ENCODE data around the gene SRPK3. TPM values are rescaled to one million over a fixed set of nuclear protein-coding genes. Genes with fewer than 3 reads are reported as not detected.

The SRPK3 gene
- polyA plus RNA-seq, 1 donor from 2014 or later: not detected

DNA sequence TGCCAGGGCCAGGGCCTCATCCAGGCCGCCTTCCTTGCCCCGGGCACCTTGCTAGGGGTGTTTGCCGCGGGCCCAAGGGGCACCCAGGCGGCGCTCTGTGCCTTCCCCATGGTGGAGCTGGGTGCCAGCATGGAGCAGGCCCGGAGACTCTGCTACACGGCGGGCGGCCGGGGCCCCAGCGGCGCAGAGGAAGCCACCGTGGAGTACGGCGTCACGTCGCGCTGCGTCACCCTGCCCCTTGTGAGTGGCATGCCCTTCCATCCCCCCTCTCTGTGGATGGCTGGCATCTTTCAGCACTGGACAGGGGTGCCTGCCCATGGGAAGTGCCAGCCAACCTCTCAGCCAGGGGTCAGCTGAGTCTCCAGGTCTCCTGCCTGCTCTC is 13.2 kb upstream of the SRPK3 start:
- Histone ChIP-seq H2AFZ (ENCODE audit: low read depth, low read length) (no peak overlapping the region), H3K9me3 (ENCODE audit: low read length) (no peaks in the 10 kb centered on the region), H3K9me2 (ENCODE audit: insufficient read depth, low read length) (no peaks in the 10 kb centered on the region), H3F3A (ENCODE audit: insufficient read depth, low read length, poor library complexity, severe bottlenecking) (no peaks in the 10 kb centered on the region), H3K4me3 (ENCODE audit: low read length) (no peak overlapping the region), H3K36me3 (ENCODE audit: insufficient read depth, low read length) (no peaks in the 10 kb centered on the region), H3K9ac (ENCODE audit: low read length) (no peak overlapping the region), H4K20me1 (ENCODE audit: insufficient read depth) (no peaks in the 10 kb centered on the region), H3K4me2 (ENCODE audit: low read length) (no peak overlapping the region), H3K79me2 (replicated peaks; ENCODE audit: insufficient read depth, low read length) (no peaks in the 10 kb centered on the region), H3K27me3 (ENCODE audit: insufficient read depth, low read depth, low read length) (no peaks in the 10 kb centered on the region), H3K27ac (ENCODE audit: low read length) (no peak overlapping the region)
- TF ChIP-seq TAF1 (IDR thresholded peaks at IDR 0.05; ENCODE audit: low read depth) (no peak), MXI1 (conservative IDR thresholded peaks at IDR 0.05; ENCODE audit: poor library complexity, severe bottlenecking) (no peak), RAD21 (conservative IDR thresholded peaks at IDR 0.05) (no peak), POLR2AphosphoS5 (IDR thresholded peaks at IDR 0.05) (no peak)
- TF ChIP-seq, protein P1, sequence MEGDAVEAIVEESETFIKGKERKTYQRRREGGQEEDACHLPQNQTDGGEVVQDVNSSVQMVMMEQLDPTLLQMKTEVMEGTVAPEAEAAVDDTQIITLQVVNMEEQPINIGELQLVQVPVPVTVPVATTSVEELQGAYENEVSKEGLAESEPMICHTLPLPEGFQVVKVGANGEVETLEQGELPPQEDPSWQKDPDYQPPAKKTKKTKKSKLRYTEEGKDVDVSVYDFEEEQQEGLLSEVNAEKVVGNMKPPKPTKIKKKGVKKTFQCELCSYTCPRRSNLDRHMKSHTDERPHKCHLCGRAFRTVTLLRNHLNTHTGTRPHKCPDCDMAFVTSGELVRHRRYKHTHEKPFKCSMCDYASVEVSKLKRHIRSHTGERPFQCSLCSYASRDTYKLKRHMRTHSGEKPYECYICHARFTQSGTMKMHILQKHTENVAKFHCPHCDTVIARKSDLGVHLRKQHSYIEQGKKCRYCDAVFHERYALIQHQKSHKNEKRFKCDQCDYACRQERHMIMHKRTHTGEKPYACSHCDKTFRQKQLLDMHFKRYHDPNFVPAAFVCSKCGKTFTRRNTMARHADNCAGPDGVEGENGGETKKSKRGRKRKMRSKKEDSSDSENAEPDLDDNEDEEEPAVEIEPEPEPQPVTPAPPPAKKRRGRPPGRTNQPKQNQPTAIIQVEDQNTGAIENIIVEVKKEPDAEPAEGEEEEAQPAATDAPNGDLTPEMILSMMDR (IDR thresholded peaks at IDR 0.05; ENCODE audit: poor library complexity, severe bottlenecking): no peak

DNA sequence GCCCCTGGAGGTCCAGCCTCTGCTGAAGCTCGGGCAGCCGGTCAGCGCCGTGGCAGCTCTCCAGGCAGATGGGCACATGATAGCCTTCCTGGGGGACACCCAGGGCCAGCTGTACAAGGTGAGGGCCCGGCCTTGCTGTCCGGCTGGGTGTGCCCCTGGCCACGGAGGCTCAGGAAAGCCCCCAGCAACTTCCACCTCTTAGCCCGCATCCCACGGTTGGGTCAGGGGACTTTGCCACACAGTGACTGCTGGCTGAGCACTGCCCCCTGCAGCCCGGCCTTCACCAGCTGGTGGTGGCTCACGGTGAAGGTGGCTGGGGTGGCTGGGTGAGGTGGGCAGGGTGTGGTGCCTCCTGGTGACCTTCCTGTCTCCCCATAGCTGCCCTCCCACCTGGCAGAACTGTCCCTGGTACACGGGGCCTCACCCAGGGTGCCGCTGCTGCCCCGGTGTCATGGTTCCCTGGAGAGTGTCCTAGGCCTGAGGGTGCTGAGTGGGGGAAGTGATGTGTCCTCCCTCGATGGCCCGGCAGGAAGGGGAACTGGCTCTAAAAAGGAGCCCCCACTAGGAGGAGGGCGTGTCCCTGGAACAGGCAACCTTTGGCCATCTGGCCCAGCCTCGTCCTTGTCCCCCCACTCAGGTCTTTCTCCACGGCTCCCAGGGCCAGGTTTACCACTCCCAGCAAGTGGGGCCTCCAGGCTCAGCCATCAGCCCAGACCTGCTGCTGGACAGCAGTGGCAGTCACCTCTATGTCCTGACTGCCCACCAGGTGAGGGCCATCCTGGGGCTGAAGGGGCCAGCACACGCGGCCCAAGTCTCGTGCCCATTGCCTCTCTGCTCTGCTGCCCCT is 12.3 kb upstream of the SRPK3 start:
- no peaks in the 10 kb centered on the region for H4K20me1 ChIP-seq (ENCODE audit: insufficient read depth)
- no peak overlapping the region for H2AFZ ChIP-seq (ENCODE audit: low read depth, low read length)
- H3F3A ChIP-seq (ENCODE audit: insufficient read depth, low read length, poor library complexity, severe bottlenecking): no peaks in the 10 kb centered on the region
- no peak overlapping the region for H3K4me3 ChIP-seq (ENCODE audit: low read length)
- no peaks in the 10 kb centered on the region for H3K27me3 ChIP-seq (ENCODE audit: insufficient read depth, low read depth, low read length)
- no peaks in the 10 kb centered on the region for H3K9me2 ChIP-seq (ENCODE audit: insufficient read depth, low read length)
- H3K9ac ChIP-seq (ENCODE audit: low read length): no peak overlapping the region
- no peak overlapping the region for H3K27ac ChIP-seq (ENCODE audit: low read length)
- no peak overlapping the region for H3K4me2 ChIP-seq (ENCODE audit: low read length)
- no peaks in the 10 kb centered on the region for H3K79me2 ChIP-seq (replicated peaks; ENCODE audit: insufficient read depth, low read length)
- H3K9me3 ChIP-seq (ENCODE audit: low read length): no peaks in the 10 kb centered on the region
- H3K36me3 ChIP-seq (ENCODE audit: insufficient read depth, low read length): no peaks in the 10 kb centered on the region
- TF ChIP-seq POLR2AphosphoS5 (IDR thresholded peaks at IDR 0.05): no peak
- TF ChIP-seq EZH2 (IDR thresholded peaks at IDR 0.05; ENCODE audit: borderline replicate concordance, insufficient read depth, low read length, poor library complexity, severe bottlenecking): no peak
- no peak for TF ChIP-seq EP300 (conservative IDR thresholded peaks at IDR 0.05; ENCODE audit: poor library complexity, severe bottlenecking)
- TF ChIP-seq TAF1 (IDR thresholded peaks at IDR 0.05; ENCODE audit: low read depth): no peak
- no peak for TF ChIP-seq MXI1 (conservative IDR thresholded peaks at IDR 0.05; ENCODE audit: poor library complexity, severe bottlenecking)
- no peak for TF ChIP-seq SMC3 (conservative IDR thresholded peaks at IDR 0.05; ENCODE audit: poor library complexity)
- TF ChIP-seq, protein P2, sequence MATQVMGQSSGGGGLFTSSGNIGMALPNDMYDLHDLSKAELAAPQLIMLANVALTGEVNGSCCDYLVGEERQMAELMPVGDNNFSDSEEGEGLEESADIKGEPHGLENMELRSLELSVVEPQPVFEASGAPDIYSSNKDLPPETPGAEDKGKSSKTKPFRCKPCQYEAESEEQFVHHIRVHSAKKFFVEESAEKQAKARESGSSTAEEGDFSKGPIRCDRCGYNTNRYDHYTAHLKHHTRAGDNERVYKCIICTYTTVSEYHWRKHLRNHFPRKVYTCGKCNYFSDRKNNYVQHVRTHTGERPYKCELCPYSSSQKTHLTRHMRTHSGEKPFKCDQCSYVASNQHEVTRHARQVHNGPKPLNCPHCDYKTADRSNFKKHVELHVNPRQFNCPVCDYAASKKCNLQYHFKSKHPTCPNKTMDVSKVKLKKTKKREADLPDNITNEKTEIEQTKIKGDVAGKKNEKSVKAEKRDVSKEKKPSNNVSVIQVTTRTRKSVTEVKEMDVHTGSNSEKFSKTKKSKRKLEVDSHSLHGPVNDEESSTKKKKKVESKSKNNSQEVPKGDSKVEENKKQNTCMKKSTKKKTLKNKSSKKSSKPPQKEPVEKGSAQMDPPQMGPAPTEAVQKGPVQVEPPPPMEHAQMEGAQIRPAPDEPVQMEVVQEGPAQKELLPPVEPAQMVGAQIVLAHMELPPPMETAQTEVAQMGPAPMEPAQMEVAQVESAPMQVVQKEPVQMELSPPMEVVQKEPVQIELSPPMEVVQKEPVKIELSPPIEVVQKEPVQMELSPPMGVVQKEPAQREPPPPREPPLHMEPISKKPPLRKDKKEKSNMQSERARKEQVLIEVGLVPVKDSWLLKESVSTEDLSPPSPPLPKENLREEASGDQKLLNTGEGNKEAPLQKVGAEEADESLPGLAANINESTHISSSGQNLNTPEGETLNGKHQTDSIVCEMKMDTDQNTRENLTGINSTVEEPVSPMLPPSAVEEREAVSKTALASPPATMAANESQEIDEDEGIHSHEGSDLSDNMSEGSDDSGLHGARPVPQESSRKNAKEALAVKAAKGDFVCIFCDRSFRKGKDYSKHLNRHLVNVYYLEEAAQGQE (IDR thresholded peaks at IDR 0.05; ENCODE audit: borderline replicate concordance): no peak
- TF ChIP-seq RAD21 (conservative IDR thresholded peaks at IDR 0.05): no peak
- TF ChIP-seq, protein P1 (IDR thresholded peaks at IDR 0.05; ENCODE audit: poor library complexity, severe bottlenecking): no peak
